ENCODE measurements around the gene CD96. TPM values are rescaled to one million over a fixed set of nuclear protein-coding genes. Genes with fewer than 3 reads are reported as not detected.

The CD96 gene
- total and polyA plus RNA-seq, 2 donors, result 27.0 to 80.2 TPM

GRCh38 chr3:111570404-111571030 lies 28.5 kb downstream of the CD96 start:
- WGBS, result 97% methylated on average over 12 of the region's 12 CpGs
- Histone ChIP-seq H3K4me3 (ENCODE audit: low read length in 2 of 2) (no peak overlapping the region), H3K9me3 (ENCODE audit: control insufficient read depth in 2 of 2, insufficient read depth in 1 of 2, low read length in 1 of 2) (no peaks in the 10 kb centered on the region)

DNA sequence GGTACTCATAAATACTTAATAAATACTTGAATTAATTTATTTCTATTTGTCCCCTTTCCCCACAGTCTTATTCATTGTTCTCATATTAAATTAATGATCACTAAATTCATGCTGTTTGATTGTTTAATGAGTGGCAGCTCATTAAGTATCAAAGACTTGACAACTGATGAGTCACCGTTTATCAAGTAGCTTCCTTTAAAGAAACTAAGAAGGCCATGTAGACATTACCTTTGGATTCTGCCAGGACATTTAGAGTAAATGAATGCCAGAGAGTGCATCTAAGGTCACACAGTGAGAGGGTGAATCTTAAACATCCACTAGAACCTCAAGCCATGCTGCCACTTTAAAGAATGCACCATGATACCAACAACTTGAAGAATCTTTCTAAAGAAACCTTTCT lies 29.3 kb downstream of the CD96 start:
- H3K36me3 ChIP-seq (ENCODE audit: control insufficient read depth in 2 of 2, insufficient read depth in 2 of 2, low read length in 1 of 2), result peaks cover 10 to 19% of the 10 kb centered on the region in 2 donors
- no peak overlapping the region for H3K4me3 ChIP-seq (ENCODE audit: low read length in 2 of 2)
- H3K9me3 ChIP-seq (ENCODE audit: control insufficient read depth in 2 of 2, insufficient read depth in 1 of 2, low read length in 1 of 2), result no peaks in the 10 kb centered on the region
- no peak overlapping the region for H3K27ac ChIP-seq (ENCODE audit: low read depth in 1 of 2, low read length in 1 of 2)
- H3K4me1 ChIP-seq (ENCODE audit: control insufficient read depth in 2 of 2, insufficient read depth in 2 of 2, low read length in 2 of 2), result no peaks in the 10 kb centered on the region
- no peaks in the 10 kb centered on the region for H3K27me3 ChIP-seq (ENCODE audit: control insufficient read depth in 2 of 2, insufficient read depth in 1 of 2, low read length in 1 of 2)
- no peak for DNase-seq (ENCODE audit: low read depth in 6 of 9, low spot score in 9 of 9)
- 96% methylated on average over 1 of the region's 1 CpG for WGBS

More at GRCh38 chr3:111570404-111571030, 28.5 kb downstream of the CD96 start:
- Histone ChIP-seq H3K36me3 (ENCODE audit: control insufficient read depth in 2 of 2, insufficient read depth in 2 of 2, low read length in 1 of 2) (peaks cover 10 to 19% of the 10 kb centered on the region in 2 donors), H3K27ac (ENCODE audit: low read depth in 1 of 2, low read length in 1 of 2) (no peak overlapping the region), H3K27me3 (ENCODE audit: control insufficient read depth in 2 of 2, insufficient read depth in 1 of 2, low read length in 1 of 2) (no peaks in the 10 kb centered on the region), H3K4me1 (ENCODE audit: control insufficient read depth in 2 of 2, insufficient read depth in 2 of 2, low read length in 2 of 2) (no peaks in the 10 kb centered on the region)
- no peak for DNase-seq (ENCODE audit: low read depth in 6 of 9, low spot score in 9 of 9)

- Histone ChIP-seq H3K9me3 (ENCODE audit: control insufficient read depth in 2 of 2, insufficient read depth in 1 of 2, low read length in 1 of 2) (no peaks in the 10 kb centered on the region), H3K36me3 (ENCODE audit: control insufficient read depth in 2 of 2, insufficient read depth in 2 of 2, low read length in 1 of 2) (peaks cover 10 to 22% of the 10 kb centered on the region in 2 donors), H3K4me3 (ENCODE audit: low read length in 2 of 2) (no peak overlapping the region), H3K27me3 (ENCODE audit: control insufficient read depth in 2 of 2, insufficient read depth in 1 of 2, low read length in 1 of 2) (no peaks in the 10 kb centered on the region), H3K27ac (ENCODE audit: low read depth in 1 of 2, low read length in 1 of 2) (no peak overlapping the region), H3K4me1 (ENCODE audit: control insufficient read depth in 2 of 2, insufficient read depth in 2 of 2, low read length in 2 of 2) (peaks cover 0 to 2% of the 10 kb centered on the region in 2 donors)
- 95% methylated on average over 6 of the region's 6 CpGs for WGBS
- DNase-seq (ENCODE audit: low read depth in 6 of 9, low spot score in 9 of 9), result no peak
Observed at GRCh38 chr3:111571907-111572460, 30.0 kb downstream of the CD96 start.

DNA sequence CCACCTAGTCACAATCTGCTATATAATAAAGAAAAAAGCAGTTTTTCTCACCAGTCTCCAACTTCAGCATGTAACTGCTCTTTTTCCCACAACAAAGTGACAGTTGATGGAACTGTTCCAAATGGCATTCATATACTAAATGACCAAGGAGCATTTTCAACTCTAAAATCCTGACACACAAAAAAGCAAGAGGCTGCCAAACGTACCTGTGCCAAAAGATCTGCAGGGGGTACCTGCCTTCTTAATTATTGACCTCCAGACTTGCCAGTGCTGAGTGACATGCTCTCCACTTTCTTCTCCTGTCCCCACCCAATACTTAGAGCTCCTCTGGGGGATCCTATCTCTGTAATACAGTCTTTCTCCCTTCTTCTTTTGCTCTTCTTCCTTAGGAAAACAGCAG lies 35.1 kb downstream of the CD96 start:
- WGBS, result 13% methylated on average over 1 of the region's 1 CpG
- peaks cover 3 to 4% of the 10 kb centered on the region in 2 donors for H3K4me1 ChIP-seq (ENCODE audit: control insufficient read depth in 2 of 2, insufficient read depth in 2 of 2, low read length in 2 of 2)
- peaks cover 3 to 30% of the 10 kb centered on the region in 2 donors for H3K36me3 ChIP-seq (ENCODE audit: control insufficient read depth in 2 of 2, insufficient read depth in 2 of 2, low read length in 1 of 2)
- DNase-seq (ENCODE audit: low read depth in 6 of 9, low spot score in 9 of 9), result no peak
- H3K27ac ChIP-seq (ENCODE audit: low read depth in 1 of 2, low read length in 1 of 2), result no peak overlapping the region
- H3K27me3 ChIP-seq (ENCODE audit: control insufficient read depth in 2 of 2, insufficient read depth in 1 of 2, low read length in 1 of 2), result no peaks in the 10 kb centered on the region
- H3K9me3 ChIP-seq (ENCODE audit: control insufficient read depth in 2 of 2, insufficient read depth in 1 of 2, low read length in 1 of 2), result no peaks in the 10 kb centered on the region
- H3K4me3 ChIP-seq (ENCODE audit: low read length in 2 of 2), result no peak overlapping the region

- H3K4me1 ChIP-seq (ENCODE audit: control insufficient read depth in 2 of 2, insufficient read depth in 2 of 2, low read length in 2 of 2), result peaks cover 3 to 4% of the 10 kb centered on the region in 2 donors
- DNase-seq (ENCODE audit: low read depth in 6 of 9, low spot score in 9 of 9), result peak in 7 of 9 donors; percentile 9 to 61 (median 17)
- 83% methylated on average over 4 of the region's 4 CpGs for WGBS
Observed at GRCh38 chr3:111577798-111578685, 36.0 kb downstream of the CD96 start.

DNA sequence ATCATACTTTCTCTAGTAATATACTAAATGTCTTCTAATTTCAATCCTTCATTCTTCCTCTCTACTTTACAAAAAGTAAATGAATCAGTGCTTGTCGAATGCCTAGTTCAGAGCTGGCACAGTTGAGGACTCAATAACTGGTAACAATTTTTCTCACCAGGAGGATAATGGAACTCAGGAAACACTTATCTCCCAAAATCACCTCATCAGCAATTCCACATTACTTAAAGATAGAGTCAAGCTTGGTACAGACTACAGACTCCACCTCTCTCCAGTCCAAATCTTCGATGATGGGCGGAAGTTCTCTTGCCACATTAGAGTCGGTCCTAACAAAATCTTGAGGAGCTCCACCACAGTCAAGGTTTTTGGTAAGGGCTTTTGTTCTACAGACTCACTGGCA lies 36.9 kb downstream of the CD96 start:
- H3K4me3 ChIP-seq (ENCODE audit: low read length in 2 of 2), result no peak overlapping the region
- H3K27me3 ChIP-seq (ENCODE audit: control insufficient read depth in 2 of 2, insufficient read depth in 1 of 2, low read length in 1 of 2), result no peaks in the 10 kb centered on the region
- DNase-seq (ENCODE audit: low read depth in 6 of 9, low spot score in 9 of 9), result no peak
- over 99% methylated on average over 4 of the region's 4 CpGs for WGBS
- peaks cover 3 to 4% of the 10 kb centered on the region in 2 donors for H3K4me1 ChIP-seq (ENCODE audit: control insufficient read depth in 2 of 2, insufficient read depth in 2 of 2, low read length in 2 of 2)
- H3K9me3 ChIP-seq (ENCODE audit: control insufficient read depth in 2 of 2, insufficient read depth in 1 of 2, low read length in 1 of 2), result no peaks in the 10 kb centered on the region
- no peak overlapping the region for H3K27ac ChIP-seq (ENCODE audit: low read depth in 1 of 2, low read length in 1 of 2)
- peaks cover 0 to 31% of the 10 kb centered on the region in 2 donors for H3K36me3 ChIP-seq (ENCODE audit: control insufficient read depth in 2 of 2, insufficient read depth in 2 of 2, low read length in 1 of 2)

More at GRCh38 chr3:111577798-111578685, 36.0 kb downstream of the CD96 start:
- H3K27me3 ChIP-seq (ENCODE audit: control insufficient read depth in 2 of 2, insufficient read depth in 1 of 2, low read length in 1 of 2), result no peaks in the 10 kb centered on the region
- no peak overlapping the region for H3K4me3 ChIP-seq (ENCODE audit: low read length in 2 of 2)
- H3K27ac ChIP-seq (ENCODE audit: low read depth in 1 of 2, low read length in 1 of 2), result no peak overlapping the region
- H3K9me3 ChIP-seq (ENCODE audit: control insufficient read depth in 2 of 2, insufficient read depth in 1 of 2, low read length in 1 of 2), result no peaks in the 10 kb centered on the region
- H3K36me3 ChIP-seq (ENCODE audit: control insufficient read depth in 2 of 2, insufficient read depth in 2 of 2, low read length in 1 of 2), result peaks cover 0 to 31% of the 10 kb centered on the region in 2 donors

DNA sequence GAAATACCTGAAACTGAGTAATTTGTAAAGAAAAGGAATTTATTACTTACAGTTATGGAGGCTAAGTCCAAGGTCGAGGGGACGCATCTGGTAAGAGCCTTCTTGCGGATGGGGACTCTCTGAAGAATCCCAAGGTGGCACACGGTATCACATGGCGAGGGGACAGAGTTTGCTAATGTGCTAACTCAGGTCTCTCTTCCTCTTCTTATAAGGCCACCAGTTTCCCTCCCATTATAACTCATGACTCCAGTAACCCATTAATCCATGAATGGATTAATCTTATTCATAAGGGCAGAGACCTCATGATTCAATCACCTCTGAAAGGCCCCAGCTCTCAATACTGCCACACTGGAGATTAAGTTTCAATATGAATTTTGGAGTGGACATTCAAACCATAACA lies 37.5 kb downstream of the CD96 start:
- Histone ChIP-seq H3K4me1 (ENCODE audit: control insufficient read depth in 2 of 2, insufficient read depth in 2 of 2, low read length in 2 of 2) (peaks cover 3 to 4% of the 10 kb centered on the region in 2 donors), H3K27ac (ENCODE audit: low read depth in 1 of 2, low read length in 1 of 2) (no peak overlapping the region), H3K4me3 (ENCODE audit: low read length in 2 of 2) (no peak overlapping the region), H3K36me3 (ENCODE audit: control insufficient read depth in 2 of 2, insufficient read depth in 2 of 2, low read length in 1 of 2) (peaks cover 0 to 31% of the 10 kb centered on the region in 2 donors), H3K27me3 (ENCODE audit: control insufficient read depth in 2 of 2, insufficient read depth in 1 of 2, low read length in 1 of 2) (no peaks in the 10 kb centered on the region), H3K9me3 (ENCODE audit: control insufficient read depth in 2 of 2, insufficient read depth in 1 of 2, low read length in 1 of 2) (no peaks in the 10 kb centered on the region)
- 97% methylated on average over 5 of the region's 5 CpGs for whole genome bisulfite sequencing
- DNase-seq (ENCODE audit: low read depth in 6 of 9, low spot score in 9 of 9), result no peak

DNA sequence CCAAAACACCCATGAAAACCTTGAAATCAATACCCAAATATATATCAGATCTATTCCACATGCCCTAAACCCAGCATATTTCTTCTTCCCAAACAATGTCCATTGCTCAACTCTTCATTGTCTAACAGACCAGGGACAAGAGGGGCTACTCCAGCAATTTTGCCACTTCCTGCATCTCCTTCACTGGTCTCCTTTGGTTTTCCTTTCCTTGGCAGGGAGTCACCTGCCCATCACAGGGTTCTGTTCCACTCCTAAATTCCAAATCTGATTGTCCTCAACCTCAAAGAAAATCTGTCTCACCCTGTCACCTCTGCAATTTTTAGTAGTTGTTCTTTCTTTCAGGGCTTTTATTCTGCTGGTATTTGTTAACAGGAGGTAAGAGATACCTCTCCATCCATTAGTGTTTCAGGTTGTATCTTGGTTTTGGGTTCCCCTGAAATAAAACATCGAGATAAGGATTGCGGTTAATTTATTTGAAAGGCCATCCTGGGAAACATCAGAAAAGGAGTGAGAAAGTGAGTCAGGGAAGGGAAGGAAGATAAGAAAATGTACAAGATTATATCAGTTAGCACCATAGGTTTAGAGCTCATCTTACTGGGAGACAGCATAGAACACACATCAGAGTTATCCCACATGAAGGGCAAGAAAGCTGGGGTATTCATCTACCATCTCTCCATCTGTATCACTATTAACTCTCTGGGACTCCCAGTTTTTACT lies 39.6 kb downstream of the CD96 start:
- WGBS, result 90% methylated on average over 2 of the region's 2 CpGs
- Histone ChIP-seq H3K27me3 (ENCODE audit: control insufficient read depth in 2 of 2, insufficient read depth in 1 of 2, low read length in 1 of 2) (no peaks in the 10 kb centered on the region), H3K36me3 (ENCODE audit: control insufficient read depth in 2 of 2, insufficient read depth in 2 of 2, low read length in 1 of 2) (peaks cover 3 to 37% of the 10 kb centered on the region in 2 donors), H3K4me1 (ENCODE audit: control insufficient read depth in 2 of 2, insufficient read depth in 2 of 2, low read length in 2 of 2) (peaks cover 3 to 4% of the 10 kb centered on the region in 2 donors), H3K4me3 (ENCODE audit: low read length in 2 of 2) (no peak overlapping the region), H3K27ac (ENCODE audit: low read depth in 1 of 2, low read length in 1 of 2) (no peak overlapping the region), H3K9me3 (ENCODE audit: control insufficient read depth in 2 of 2, insufficient read depth in 1 of 2, low read length in 1 of 2) (no peaks in the 10 kb centered on the region)
- no peak for DNase-seq (ENCODE audit: low read depth in 6 of 9, low spot score in 9 of 9)

Measured in thymus (tissue), 11 donors.